Superior temporal gyrus (tissue), 1 donor: ENCODE data around the gene BCKDHB.
"Not testable (repeated sequence)": the region's sequence is repeated elsewhere in the genome, so short reads cannot be mapped to it uniquely, and the experiment has no call there.

Source experiments
- DNase-seq: peaks from one replicate; pipeline ENCODE4 v3.0.0-alpha.2; 2016; ENCODE audit errors: extremely low spot score

Gene BCKDHB

GRCh38 chr6:80263585-80263984 is 157.1 kb downstream of the BCKDHB start:
- DNase-seq, result no peak

GRCh38 chr6:80268865-80269730 is 162.6 kb downstream of the BCKDHB start:
- no peak for DNase-seq

- no peak for DNase-seq
Measured at GRCh38 chr6:80271074-80271473, 164.6 kb downstream of the BCKDHB start.

- DNase-seq, result no peak
Measured at GRCh38 chr6:80272988-80273387, 166.5 kb downstream of the BCKDHB start.

- no peak for DNase-seq
Measured at GRCh38 chr6:80276861-80277260, 170.4 kb downstream of the BCKDHB start.

- DNase-seq, result no peak
Measured at GRCh38 chr6:80277501-80277900, 171.0 kb downstream of the BCKDHB start.

- no peak for DNase-seq
Measured at GRCh38 chr6:80280262-80281010, 174.0 kb downstream of the BCKDHB start.

GRCh38 chr6:80282913-80283554 is 176.6 kb downstream of the BCKDHB start:
- no peak for DNase-seq

GRCh38 chr6:80287112-80287511 is 180.6 kb downstream of the BCKDHB start:
- no peak for DNase-seq

- DNase-seq, result no peak
Measured at GRCh38 chr6:80287607-80288006, 181.1 kb downstream of the BCKDHB start.

- DNase-seq, result no peak
Measured at GRCh38 chr6:80289727-80290126, 183.3 kb downstream of the BCKDHB start.

- DNase-seq, result not testable (repeated sequence)
Measured at GRCh38 chr6:80294531-80294930, 188.1 kb downstream of the BCKDHB start.

GRCh38 chr6:80302716-80303115 is 196.2 kb downstream of the BCKDHB start:
- no peak for DNase-seq

- DNase-seq, result no peak
Measured at GRCh38 chr6:80304014-80304413, 197.5 kb downstream of the BCKDHB start.

- no peak for DNase-seq
Measured at GRCh38 chr6:80314531-80314930, 208.1 kb downstream of the BCKDHB start.

GRCh38 chr6:80316686-80317231 is 210.3 kb downstream of the BCKDHB start:
- peak; percentile 70 for DNase-seq

GRCh38 chr6:80319196-80319595 is 212.7 kb downstream of the BCKDHB start:
- no peak for DNase-seq

GRCh38 chr6:80321011-80321410 is 214.5 kb downstream of the BCKDHB start:
- no peak for DNase-seq

- no peak for DNase-seq
Measured at GRCh38 chr6:80325742-80326141, 219.3 kb downstream of the BCKDHB start.

- DNase-seq, result no peak
Measured at GRCh38 chr6:80328652-80329051, 222.2 kb downstream of the BCKDHB start.

GRCh38 chr6:80329496-80329895 is 223.0 kb downstream of the BCKDHB start:
- no peak for DNase-seq

GRCh38 chr6:80330961-80331360 is 224.5 kb downstream of the BCKDHB start:
- DNase-seq, result no peak
